ENCODE results near the gene YEATS2.

YEATS2 gene

GRCh38 chr3:183815563-183815940, 118.0 kb downstream of the YEATS2 start:
- CTCF ChIA-PET = no interaction called here

GRCh38 chr3:183815951-183816475, 118.4 kb downstream of the YEATS2 start:
- peaks cover 0 to 61% of the 10 kb centered on the region in 2 experiments; a peak in 2 of 3 replicates for H3K36me3 ChIP-seq (ENCODE audit: control insufficient read depth in 2 of 2, insufficient read depth in 1 of 2, low read length in 2 of 2)
- CTCF ChIA-PET = interaction anchor here (0.6 kb wide), 1 partner anchor 292 kb away, joined by 3 read pairs; no protein-coding TSS in a partner anchor
- no peak overlapping the region for H3K4me3 ChIP-seq (ENCODE audit: low read depth, low read length)
- POLR2A ChIA-PET = no interaction called here
- TF ChIP-seq ZNF423 (tag by site-specific recombination; IDR thresholded peaks at IDR 0.05) (no peak), SETDB1 (IDR thresholded peaks at IDR 0.05; ENCODE audit: insufficient read length, low read length) (no peak), GLIS2 (tag by site-specific recombination; IDR thresholded peaks at IDR 0.05) (no peak)
- H3K9me3 ChIP-seq (ENCODE audit: control insufficient read depth, insufficient read depth, low read depth, low read length) = no peaks in the 10 kb centered on the region
- no peaks in the 10 kb centered on the region for H3K4me1 ChIP-seq (ENCODE audit: control insufficient read depth, insufficient read depth, low read length)
- no peak overlapping the region for H3K27ac ChIP-seq (ENCODE audit: extremely low read depth, low read depth, low read length)

More at GRCh38 chr3:183815563-183815940, 118.0 kb downstream of the YEATS2 start:
- Histone ChIP-seq H3K4me3 (ENCODE audit: low read depth, low read length) (no peak overlapping the region), H3K9me3 (ENCODE audit: control insufficient read depth, insufficient read depth, low read depth, low read length) (no peaks in the 10 kb centered on the region), H3K36me3 (ENCODE audit: control insufficient read depth in 2 of 2, insufficient read depth in 1 of 2, low read length in 2 of 2) (peaks cover 0 to 66% of the 10 kb centered on the region in 2 experiments; a peak in 2 of 3 replicates), H3K27ac (ENCODE audit: extremely low read depth, low read depth, low read length) (no peak overlapping the region), H3K4me1 (ENCODE audit: control insufficient read depth, insufficient read depth, low read length) (no peaks in the 10 kb centered on the region)
- TF ChIP-seq BCL11A (tag by site-specific recombination; IDR thresholded peaks at IDR 0.05; ENCODE audit: low read depth) = no peak
- TF ChIP-seq YY1 (tag by site-specific recombination; IDR thresholded peaks at IDR 0.05) = no peak
- no peak for TF ChIP-seq HOXA7 (CRISPR knock-in tag; IDR thresholded peaks at IDR 0.05; ENCODE audit: borderline replicate concordance)
- no peak for TF ChIP-seq ZNF76 (tag by site-specific recombination; IDR thresholded peaks at IDR 0.05; ENCODE audit: borderline replicate concordance, low read depth)
- TF ChIP-seq ZNF362 (tag by site-specific recombination; IDR thresholded peaks at IDR 0.05) = no peak
- TF ChIP-seq ZBTB11 (tag by site-specific recombination; conservative IDR thresholded peaks at IDR 0.05; ENCODE audit: low read depth) = no peak
- no peak for TF ChIP-seq MEIS1 (CRISPR knock-in tag; IDR thresholded peaks at IDR 0.05; ENCODE audit: borderline replicate concordance)
- POLR2A ChIA-PET = no interaction called here

- H3K4me3 ChIP-seq (ENCODE audit: low read depth, low read length) = no peak overlapping the region
- H3K27ac ChIP-seq (ENCODE audit: extremely low read depth, low read depth, low read length) = no peak overlapping the region
- H3K9me3 ChIP-seq (ENCODE audit: control insufficient read depth, insufficient read depth, low read depth, low read length) = no peaks in the 10 kb centered on the region
- CTCF ChIA-PET = no interaction called here
- POLR2A ChIA-PET = no interaction called here
- TF ChIP-seq KLF9 (tag by site-specific recombination; IDR thresholded peaks at IDR 0.05; ENCODE audit: low read depth) = no peak
- no peak for TF ChIP-seq TCF7L2 (IDR thresholded peaks at IDR 0.05; ENCODE audit: borderline replicate concordance, low read depth, low read length)
- no peak for TF ChIP-seq ZNF48 (tag by site-specific recombination; IDR thresholded peaks at IDR 0.05)
- TF ChIP-seq ZBTB10 (tag by site-specific recombination; IDR thresholded peaks at IDR 0.05) = no peak
- TF ChIP-seq ZNF324 (tag by site-specific recombination; IDR thresholded peaks at IDR 0.05) = no peak
- no peak for TF ChIP-seq EGR2 (tag by site-specific recombination; IDR thresholded peaks at IDR 0.05; ENCODE audit: low read depth)
- TF ChIP-seq ZNF514 (tag by site-specific recombination; IDR thresholded peaks at IDR 0.05) = no peak
- no peak for TF ChIP-seq ZNF548 (tag by site-specific recombination; IDR thresholded peaks at IDR 0.05)
- H3K36me3 ChIP-seq (ENCODE audit: control insufficient read depth in 2 of 2, insufficient read depth in 1 of 2, low read length in 2 of 2) = peaks cover 0 to 53% of the 10 kb centered on the region in 2 experiments; a peak in 2 of 3 replicates
- H3K4me1 ChIP-seq (ENCODE audit: control insufficient read depth, insufficient read depth, low read length) = no peaks in the 10 kb centered on the region
These were observed 119.3 kb downstream of the YEATS2 start for GRCh38 chr3:183816681-183817510.
